RWPE1 (cell line): Measurements from ENCODE around the gene NUP210L.

Experiments used
- CTCF ChIA-PET: fragments of 350-600 bp; sonication (Branson Sonifier 250); formaldehyde crosslinking; extraction: SDS; loops from one replicate; lab custom pipeline; 2021; lab: Yijun Ruan, JAX
- POLR2A ChIA-PET: fragments of 400-600 bp; formaldehyde crosslinking; extraction: SDS; loops from one replicate; lab custom pipeline; 2020; ENCODE audit warnings: antibody characterized with exemption; ENCODE audit not compliant: low non-redundant PET; lab: Yijun Ruan, JAX
- DNase-seq: peaks from one replicate; pipeline ENCODE4 v3.0.0; 2012; ENCODE audit warnings: low spot score
- H3K27ac ChIP-seq: fragments of 450-650 bp; 2 replicates; pipeline ENCODE4 v1.5.1; 2017
- CTCF ChIP-seq: fragments of 450-650 bp; conservative IDR thresholded peaks from 2 replicates; pipeline ENCODE4 v1.5.1; 2017; ENCODE audit warnings: low read depth, mild to moderate bottlenecking

NUP210L gene

GRCh38 chr1:153946622-153947241, 208.1 kb downstream of the NUP210L start, which contains the start of gene DENND4B:
Gene DENND4B, minus strand, starts transcription at chr1:153946718. Its CDS starts 2,344 bp downstream, at chr1:153944374.
- TF ChIP-seq CTCF = peak; percentile 96
- ChIA-PET POLR2A (interaction anchor here (0.5 to 1.0 kb wide), 5 partner anchors 21 to 214 kb away, joined by 3 to 6 read pairs (median 4); partner anchors contain the start of gene CREB3L4), CTCF (interaction anchor here (0.6 to 1.6 kb wide), 19 partner anchors 10 to 1008 kb away, joined by 3 to 9 read pairs (median 5); partner anchors contain the start of genes CREB3L4, CRTC2, GATAD2B and JTB)
- peak within 1 kb of the TSS; percentile 92 for H3K27ac ChIP-seq
- peak; percentile 95 for DNase-seq

GRCh38 chr1:153945795-153946621, 208.9 kb downstream of the NUP210L start:
- DNase-seq = peak; percentile 64
- TF ChIP-seq CTCF = no peak
- POLR2A ChIA-PET = interaction anchor here (0.5 to 1.0 kb wide), 5 partner anchors 21 to 214 kb away, joined by 3 to 6 read pairs (median 4); partner anchors contain the start of gene CREB3L4
- CTCF ChIA-PET = interaction anchor here (0.5 to 1.6 kb wide), 16 partner anchors 11 to 1231 kb away, joined by 3 to 9 read pairs (median 5); partner anchors contain the start of genes CREB3L4, CRTC2, GATAD2B and JTB
- H3K27ac ChIP-seq = peak overlapping the region; percentile 92

- no peak for DNase-seq
- ChIA-PET POLR2A (interaction anchor here (0.5 kb wide), 2 partner anchors 34 to 48 kb away, joined by 3 read pairs; no protein-coding TSS in a partner anchor), CTCF (interaction anchor here (0.9 kb wide), 1 partner anchor 138 kb away, joined by 3 read pairs; no protein-coding TSS in a partner anchor)
- TF ChIP-seq CTCF = no peak
- peak overlapping the region; percentile 92 for H3K27ac ChIP-seq
These were observed 209.6 kb downstream of the NUP210L start for GRCh38 chr1:153945131-153945794.

GRCh38 chr1:153944827-153945117, 210.1 kb downstream of the NUP210L start:
- no peak for DNase-seq
- ChIA-PET CTCF (no interaction called here), POLR2A (no interaction called here)
- no peak for TF ChIP-seq CTCF
- H3K27ac ChIP-seq = peak overlapping the region; percentile 92

- CTCF ChIA-PET = interaction anchor here (0.6 kb wide), 2 partner anchors 32 to 167 kb away, joined by 3 read pairs; no protein-coding TSS in a partner anchor
- TF ChIP-seq CTCF = no peak
- DNase-seq = no peak
- POLR2A ChIA-PET = interaction anchor here (0.6 to 0.7 kb wide), 3 partner anchors 16 to 329 kb away, joined by 6 to 7 read pairs (median 6); no protein-coding TSS in a partner anchor
- peak overlapping the region; percentile 32 for H3K27ac ChIP-seq
These were observed 210.7 kb downstream of the NUP210L start for GRCh38 chr1:153944005-153944826.
